ENCODE measurements around the gene TIMP4.

The TIMP4 gene

DNA sequence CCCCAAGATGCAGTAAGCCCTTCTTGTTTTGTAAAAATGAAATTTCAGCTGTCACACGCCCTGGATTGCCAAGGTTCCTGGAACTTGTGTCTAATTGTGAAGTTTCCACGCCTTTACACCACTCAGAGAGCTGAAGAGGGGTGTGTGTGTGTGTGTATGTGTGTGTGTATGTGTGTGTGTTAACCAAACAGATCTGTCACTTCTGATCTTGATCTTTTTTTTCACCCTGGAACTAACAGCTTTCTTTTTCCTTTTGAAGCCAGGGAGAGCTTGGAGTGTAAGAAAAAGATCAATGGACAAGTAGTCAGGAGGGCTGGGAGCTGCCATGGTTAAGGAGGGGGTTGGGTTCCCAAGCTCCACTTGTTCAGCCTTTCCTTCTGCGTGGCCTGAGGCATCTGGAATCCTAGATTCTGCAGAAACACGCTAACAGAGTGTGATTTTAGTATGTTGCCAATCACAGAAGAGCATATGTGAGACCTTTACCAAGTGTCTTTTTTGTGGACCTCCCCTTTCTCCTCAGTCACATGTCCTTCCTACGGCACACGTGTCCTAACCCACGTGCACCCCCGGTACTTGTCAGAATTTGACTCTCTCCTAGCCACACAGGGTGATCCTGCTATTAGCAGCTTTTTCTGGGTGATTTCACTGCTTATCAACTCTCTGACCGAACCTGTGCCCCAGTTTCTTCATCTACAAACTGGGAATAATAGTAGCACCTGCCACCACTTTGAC, 11.5 kb downstream of the TIMP4 start:
- DNase-seq (ENCODE audit: low spot score) = no peak

DNA sequence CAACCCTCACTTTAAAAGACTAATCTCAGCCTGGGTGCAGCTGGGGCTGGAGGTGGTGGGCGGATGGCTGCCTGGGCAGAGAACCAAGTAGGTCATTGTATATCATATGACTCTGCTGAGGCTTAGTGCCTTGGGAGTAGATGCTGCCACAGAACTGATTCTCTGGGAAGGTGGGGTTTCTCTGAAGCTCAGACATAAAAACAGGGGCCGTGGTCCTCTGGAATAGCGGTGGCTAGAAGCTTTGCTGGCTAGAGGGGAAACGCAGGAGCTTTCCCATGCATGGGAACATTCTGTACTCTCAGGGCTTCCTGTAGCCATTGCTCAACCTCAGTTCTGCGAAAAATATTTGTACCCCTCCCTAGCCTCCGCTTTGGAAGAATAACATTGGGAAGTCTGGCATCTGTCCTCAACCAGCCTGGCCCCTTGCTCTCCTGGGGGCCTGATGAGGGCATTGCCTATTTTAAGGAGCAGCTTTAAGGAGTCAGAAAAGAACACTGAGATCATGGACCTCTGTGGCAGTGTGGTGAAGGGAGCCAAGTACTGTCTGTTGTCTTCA, 14.7 kb downstream of the TIMP4 start:
- no peak for DNase-seq (ENCODE audit: low spot score)

DNA sequence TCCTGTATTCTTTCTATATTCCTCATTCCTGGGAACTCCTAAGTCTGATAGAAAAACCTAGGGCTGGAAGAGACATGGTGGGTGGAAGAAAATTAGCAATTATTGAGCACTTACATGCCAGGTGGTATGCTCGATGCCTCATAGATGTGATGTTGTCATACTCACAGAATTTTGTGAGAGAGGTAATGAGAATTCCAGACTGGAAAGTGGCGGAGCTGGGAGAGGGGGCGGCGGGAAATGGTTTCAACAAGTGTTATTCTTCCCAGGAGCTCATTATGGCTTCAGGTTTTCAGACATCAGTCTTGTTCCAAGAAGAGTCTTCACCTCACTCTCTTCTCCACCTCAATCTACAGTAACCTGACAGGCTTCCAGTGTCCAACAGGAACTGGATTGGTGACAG, 16.2 kb downstream of the TIMP4 start:
- no peak for DNase-seq (ENCODE audit: low spot score)

DNA sequence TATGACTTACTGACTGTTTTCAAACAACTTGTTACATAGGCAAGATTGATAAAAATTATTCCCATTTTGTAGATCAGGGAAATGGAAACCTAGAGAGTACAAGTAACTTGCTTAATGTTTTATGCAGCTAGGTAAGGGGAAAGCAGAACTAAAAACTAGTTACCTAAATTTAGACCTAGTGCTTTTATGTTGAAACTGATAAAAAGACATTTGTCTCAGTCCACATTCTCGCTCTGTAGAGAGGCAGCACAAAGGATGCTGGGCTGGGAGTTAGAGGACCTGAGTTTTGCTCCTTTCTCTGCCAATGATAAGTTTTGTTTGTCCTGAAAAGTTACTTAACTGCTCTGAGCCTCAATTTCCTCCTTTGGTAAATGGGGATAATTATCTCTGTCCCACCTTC, 17.4 kb downstream of the TIMP4 start:
- DNase-seq (ENCODE audit: low spot score) = no peak

DNA sequence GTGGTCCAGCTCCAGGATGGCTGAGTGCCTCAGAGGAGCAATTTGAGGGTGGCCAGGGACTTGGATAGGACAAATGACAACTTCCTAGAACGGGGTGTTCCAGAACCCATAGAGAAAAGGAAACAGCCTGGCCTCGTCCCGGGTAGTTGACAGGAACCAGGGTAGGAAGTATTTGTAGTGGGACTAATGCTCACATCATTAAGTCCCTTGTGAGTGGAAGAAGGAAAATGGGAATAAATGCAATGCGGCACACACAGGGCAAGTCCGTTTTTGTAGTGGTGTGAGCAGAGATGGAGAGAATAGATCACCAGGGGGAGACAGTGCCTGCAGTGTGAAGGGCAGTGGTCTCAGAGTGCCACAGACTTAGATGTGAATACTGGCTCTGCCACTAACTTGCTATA, 19.6 kb downstream of the TIMP4 start:
- no peak for DNase-seq (ENCODE audit: low spot score)

DNA sequence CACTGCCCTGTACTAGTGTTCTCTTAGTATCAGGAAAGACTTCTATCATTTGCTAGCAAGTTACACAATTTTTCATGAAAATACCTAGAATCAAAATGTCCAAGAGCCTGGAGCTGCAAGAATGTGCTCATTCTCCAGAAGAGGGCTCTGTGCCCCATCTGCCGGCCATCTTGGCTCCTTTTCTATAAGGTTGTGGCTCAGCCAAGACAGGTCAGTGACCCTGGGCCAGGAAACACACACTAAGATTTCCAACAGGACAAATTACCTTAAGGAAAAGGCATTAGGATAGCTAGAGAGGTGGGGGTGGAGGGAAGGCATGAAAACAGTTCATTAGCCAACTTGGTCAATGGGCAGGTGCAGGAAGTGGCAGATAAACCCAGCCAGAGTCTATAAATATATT, 20.7 kb downstream of the TIMP4 start:
- DNase-seq (ENCODE audit: low spot score) = no peak

DNA sequence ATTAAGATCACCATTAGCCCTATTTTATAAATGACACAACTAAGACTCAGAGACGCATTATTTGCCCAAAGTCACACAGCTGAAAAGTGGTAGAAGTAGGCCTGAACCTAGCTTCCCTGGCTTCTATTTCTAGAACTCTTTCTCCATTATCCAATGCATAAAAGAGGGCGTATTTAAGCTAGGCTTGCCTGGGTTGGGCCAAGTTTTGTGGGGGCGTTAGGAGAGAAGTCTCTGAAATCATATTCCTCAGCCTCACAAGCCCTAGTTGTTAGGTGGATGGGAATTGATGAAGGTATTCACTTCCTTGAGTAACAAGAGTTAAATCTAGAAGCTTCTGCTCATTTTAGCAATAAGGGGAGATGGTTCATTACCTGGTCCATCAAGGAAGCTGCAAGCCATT, 22.3 kb downstream of the TIMP4 start:
- no peak for DNase-seq (ENCODE audit: low spot score)

DNA sequence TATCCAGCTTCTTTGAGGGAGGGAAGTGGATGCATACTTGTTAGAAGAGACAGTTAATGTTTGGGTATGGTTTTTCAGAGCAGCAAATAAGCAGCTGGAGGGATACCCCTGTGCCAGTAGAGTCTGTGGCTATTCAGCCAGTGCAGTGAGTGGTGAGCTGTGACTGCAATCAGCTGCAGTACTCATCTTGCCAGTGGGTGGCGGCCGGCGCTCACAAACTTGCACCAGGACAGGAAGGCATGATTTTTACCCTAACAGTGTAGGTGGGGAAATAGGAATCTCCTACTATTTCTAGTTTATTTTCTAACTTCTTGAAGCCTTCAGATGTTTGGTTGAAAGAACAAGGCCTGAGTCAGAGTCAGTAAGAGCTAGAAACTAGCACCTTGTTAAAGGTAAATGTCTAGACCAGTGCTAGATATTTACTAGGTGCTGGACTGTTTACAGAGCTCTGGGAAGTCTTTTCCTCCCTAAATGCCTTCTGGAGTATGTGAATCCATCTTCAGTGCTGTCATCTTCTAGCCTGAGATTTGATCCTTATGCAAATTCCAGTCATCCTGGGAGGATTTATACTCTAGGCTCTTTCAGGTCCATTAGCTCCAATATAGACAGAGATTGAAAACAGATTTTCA, 23.6 kb downstream of the TIMP4 start:
- DNase-seq (ENCODE audit: low spot score) = peak; percentile 57

DNA sequence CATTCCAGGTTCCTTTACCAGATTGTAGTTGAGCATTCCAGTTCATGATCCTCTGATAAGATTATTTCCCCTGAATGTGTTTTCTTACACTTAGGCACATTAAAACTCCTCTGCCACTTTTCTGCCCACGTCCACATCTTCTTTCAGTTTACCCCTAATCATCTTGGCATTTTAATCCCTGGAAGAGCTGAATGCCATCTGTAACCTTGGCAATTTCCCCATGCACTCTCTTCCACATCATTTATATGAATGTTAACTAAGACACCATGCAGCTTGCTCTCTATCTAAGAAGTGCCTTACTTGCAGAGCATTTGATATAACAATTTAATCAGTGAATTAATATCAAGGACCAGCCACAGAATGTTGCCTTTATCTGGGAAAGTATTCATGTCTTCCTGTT, 25.8 kb downstream of the TIMP4 start:
- DNase-seq (ENCODE audit: low spot score) = no peak

DNA sequence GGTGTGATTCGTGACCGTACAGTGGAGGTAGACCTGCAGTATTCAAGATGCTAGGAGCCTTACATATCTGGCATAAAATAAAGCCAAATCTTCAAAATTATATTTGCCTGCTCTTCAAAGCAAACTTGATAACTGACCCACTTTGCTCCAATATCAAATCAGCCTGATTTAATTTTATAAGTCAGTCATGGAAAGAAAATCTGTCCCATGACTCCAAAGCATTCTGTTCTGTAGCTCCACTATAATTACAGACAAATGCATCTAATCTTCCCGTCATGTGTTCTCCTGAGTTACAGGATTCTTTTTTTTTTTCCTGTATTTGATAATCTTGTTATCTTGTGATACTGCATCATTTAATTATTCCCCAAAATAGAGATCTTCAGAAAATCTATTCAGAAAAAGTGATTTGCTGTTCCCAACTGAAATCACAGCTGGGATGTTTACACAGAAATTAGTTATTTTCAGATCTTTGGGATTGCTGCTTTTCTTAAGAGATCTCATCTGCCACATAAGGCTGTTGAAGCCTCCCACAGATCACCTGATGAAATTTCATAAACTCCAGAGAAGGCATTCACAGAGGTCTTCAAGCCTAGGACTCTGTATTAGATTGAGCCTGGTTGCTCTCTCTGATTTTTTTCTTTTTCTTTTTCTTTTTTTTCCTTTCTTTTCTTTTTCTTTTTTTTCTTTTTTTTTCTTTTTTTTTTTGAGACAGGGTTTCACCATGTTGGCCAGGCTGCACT, 27.2 kb downstream of the TIMP4 start:
- DNase-seq (ENCODE audit: low spot score) = no peak

DNA sequence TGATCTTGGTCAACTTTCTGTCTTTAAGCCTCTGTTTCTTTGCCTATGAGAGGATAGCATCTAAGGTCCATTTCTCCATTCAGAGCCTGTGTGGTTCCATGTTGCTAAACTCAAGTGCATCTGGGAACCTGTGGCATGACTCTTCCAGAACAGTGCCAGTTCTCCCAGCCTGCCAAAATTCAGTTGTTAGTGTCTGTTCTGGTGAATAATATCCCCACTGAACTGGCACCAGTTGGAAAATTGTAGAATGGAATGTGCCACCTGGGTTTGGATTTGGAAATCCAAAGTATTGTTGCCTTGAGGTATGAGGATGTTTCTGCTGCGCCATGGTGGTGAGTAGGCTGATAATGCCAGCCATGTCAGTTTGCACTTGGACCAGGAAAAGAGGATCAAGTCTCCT, 31.3 kb downstream of the TIMP4 start:
- DNase-seq (ENCODE audit: low spot score) = no peak

DNA sequence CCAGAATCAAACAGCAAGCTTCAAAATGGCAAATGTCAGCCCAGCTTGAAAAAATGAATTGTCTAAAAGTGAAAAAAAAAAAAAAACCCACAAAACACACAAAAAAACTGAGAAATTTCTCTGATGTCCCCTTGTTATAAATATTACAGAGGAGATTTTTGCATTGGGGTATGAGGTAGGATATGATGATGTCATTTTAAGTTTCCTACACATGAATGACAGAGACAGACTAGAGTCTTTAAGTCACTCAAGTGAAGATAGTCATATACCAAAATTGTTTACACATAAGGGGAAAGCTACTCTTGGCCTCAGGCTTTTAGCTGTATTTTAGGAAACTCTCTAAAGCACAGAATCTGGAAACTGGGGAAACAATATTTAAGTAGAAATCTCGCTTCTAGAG, 32.9 kb downstream of the TIMP4 start:
- DNase-seq (ENCODE audit: low spot score) = no peak

DNA sequence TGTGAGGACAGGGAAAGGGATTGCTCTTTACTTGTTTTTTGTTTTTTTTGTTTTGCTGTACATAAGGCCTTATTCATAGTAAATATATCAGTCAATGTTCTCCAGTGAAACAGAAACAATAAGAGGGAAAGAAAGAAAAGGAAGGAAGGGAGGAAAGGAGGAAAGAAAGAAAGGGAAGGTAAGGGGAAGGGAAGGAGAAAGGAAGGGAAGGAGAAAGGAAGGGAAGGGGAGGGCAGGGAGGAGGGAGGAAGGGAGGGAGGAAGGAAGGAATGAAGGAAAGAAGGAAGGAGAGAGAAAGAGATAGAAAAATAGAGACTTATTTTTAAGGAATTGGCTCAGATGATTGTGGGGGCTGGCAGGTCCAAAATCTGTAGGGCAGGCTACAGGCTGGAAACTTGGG, 37.2 kb downstream of the TIMP4 start:
- DNase-seq (ENCODE audit: low spot score) = no peak

DNA sequence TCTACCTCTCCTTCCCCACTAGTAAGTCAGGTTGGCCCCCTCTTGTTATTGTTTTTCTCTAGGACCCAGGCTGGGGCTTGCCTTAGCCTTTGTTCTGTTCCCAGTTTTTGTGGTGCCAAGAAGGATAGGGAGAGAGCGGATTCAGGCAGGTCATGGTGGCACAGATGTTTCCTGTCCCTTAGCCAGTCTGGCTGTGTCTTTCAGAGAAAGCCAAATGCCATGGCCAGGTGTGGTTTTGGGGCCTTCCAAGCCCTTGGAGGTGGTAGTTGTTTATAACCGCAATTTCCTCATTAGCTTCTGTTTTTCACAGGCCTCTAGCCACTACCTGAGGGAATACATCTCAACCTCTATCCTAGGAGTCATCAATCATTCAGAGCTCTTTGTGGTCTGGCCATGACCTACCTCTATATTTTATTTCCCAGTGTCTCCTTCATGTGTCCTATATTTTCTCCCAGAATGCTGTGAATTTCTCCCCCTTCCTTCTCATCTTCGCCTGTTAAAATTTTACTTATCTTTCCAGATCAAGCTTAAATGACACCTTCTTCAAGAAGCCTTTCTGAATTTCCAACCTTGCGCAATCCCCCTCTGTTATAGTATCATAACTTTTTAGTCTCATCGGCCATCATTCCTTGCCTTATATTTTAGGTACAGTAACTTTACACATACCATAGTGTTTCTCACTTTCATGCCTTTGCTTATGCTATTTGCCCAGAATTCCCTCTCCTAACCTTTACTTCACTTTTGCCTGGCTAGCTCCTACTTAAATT, 38.2 kb downstream of the TIMP4 start:
- DNase-seq (ENCODE audit: low spot score) = no peak

DNA sequence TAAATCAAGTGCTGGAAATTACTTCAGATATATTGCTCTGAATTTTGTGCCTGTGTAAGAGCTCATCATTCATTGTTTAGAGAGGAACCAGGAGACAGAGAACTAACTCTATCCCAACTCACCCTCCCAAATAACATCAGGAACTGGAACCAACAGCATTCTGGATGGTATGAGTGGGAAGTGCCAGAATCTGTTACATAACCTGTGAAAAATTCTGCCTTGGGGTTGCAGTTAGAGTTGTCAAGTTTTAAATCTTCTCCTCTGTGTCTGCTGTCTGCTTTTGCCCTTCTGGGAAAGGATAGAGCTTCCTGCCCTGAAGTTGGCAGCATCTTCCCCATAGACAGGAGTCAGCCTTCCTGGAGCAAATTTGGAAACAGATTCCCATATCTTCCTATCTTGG, 41.2 kb downstream of the TIMP4 start:
- no peak for DNase-seq (ENCODE audit: low spot score)

DNA sequence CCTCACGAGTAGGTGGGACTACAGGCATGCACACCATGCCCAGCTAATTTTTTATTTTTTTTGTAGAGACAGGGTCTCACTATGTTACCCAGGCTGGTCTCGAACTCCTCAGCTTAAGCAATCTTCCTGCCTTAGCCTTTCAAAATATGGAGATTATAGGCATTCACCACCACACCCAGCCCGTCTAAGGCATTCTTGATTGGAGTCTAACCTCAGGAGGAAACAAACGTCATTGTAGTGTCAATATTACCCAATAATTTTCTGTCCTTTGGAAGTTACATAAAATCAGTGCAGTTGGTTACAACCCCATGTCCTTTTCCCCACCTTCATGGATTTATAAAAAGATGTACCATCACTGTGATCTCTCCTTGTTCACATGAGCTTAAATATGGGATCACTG, 41.8 kb downstream of the TIMP4 start:
- DNase-seq (ENCODE audit: low spot score) = no peak

DNA sequence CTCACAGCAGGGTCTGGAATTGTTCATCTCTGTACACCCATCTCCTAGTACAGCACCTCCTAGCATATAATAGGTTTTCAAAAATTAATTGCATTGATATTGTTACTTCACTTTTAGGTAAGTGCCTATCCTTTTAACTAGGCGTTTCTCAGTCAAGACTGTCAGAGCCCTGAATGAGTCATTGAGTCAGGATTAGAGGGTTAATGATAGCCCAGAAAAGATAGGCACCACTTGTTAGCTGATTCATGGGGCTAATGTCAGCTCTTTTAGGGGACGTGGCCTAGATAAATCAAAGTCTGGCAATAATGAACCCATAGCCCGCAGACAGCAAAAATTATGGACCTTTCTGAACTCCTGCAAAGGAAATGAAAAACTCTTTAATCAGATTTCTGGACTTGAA, 42.9 kb downstream of the TIMP4 start:
- DNase-seq (ENCODE audit: low spot score) = no peak

DNA sequence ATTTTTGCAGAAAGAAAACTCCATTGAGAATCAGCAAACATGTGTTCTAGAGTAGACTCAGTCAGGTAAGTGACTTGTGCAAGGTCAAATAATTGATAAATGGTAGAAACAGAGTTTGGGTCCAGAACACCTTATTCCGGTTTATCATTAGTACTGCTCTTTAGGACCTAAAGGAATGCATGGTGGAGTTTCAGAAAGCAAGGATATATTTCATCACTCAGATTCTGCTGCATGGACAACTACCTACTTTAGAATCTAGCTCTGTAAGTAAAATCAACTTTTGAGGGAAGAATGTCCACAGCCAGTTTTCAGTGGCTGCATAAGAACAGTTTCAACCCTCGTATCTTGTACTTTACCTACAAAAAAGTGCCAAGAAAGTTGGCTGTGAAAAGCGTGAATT, 43.6 kb downstream of the TIMP4 start:
- DNase-seq (ENCODE audit: low spot score) = no peak

DNA sequence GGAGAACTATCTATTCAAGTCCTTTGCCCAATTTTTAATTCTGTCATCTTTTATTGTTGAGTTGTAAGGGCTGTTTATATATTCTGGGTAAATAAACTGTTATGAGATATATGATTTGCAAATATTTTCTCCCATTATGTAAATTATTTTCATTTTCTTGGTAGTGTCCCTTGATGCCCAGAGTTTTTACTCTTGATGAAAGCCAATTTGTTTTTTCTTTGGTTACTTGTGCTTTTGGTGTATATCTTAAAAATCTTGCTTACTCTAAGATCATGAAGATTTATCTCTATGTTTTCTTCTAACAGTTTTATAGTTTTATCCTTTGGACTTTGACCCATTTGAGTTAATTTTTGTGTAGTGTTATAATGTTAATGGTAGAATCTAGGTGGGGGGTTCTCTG, 44.5 kb downstream of the TIMP4 start:
- DNase-seq (ENCODE audit: low spot score) = no peak

DNA sequence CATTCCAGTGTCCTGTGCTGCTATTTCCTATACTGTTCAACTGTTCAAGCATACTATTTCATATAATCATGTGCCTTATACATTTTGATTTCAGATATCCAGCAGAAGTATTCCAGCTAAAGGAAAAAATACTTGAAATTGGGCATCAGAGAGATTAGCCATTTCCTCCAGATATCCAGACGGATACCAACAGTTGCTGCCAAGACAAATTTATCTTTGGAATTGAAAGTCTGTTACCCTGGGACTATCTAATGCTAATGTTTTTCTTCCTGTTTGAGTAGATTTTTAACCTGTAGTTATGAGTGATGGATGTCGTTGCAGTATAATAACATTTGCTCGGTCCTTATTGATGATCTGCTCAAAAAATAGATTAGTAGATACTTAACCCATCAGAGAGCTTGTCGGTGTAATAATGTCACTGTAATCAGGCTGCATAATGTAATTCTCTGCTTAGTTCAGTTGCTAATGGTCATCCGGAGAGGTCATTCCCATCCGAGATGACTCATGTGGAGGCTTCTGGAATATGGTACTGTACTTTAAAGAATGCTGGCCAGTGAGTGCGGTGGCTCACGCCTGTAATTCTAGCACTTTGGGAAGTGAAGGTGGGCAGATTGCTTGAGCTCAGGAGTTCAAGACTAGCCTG, 51.5 kb downstream of the TIMP4 start:
- DNase-seq (ENCODE audit: low spot score) = no peak
